A172 (cell line): Measurements from ENCODE around the gene C1QC. TPM values are rescaled to one million over a fixed set of nuclear protein-coding genes. Genes with fewer than 3 reads are reported as not detected.

Experiments
- DNase-seq: peaks from one replicate; pipeline ENCODE4 v3.0.0-alpha.2; 2015; ENCODE audit warnings: low spot score
- total RNA-seq: library from RNA; depleted of rRNA; stranded (reverse); fragments of >200 nt; shearing (Covaris generic); gene quantifications from 2 replicates; pipeline ENCODE4 v1.2.3, GENCODE V29; 2014; rRNA removed

Gene C1QC
- not detected in 2 replicates for total RNA-seq

DNA sequence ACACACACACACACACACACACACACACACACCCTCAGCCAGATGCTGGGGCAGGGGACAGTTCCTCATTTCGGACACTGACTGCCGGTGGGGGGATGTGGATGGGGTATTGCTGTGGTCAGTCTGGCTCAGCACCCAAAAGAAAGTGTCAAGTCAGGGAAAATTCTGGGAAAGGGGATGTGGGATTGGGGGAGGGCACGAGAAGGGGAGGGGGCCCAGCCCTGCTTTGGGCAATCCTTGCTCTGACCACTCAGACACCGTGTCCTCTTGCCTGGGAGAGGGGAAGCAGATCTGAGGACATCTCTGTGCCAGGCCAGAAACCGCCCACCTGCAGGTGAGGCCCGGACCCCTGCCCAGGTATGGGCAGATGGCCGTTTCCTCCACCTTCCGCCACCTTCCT lies at the start of gene C1QC:
Gene C1QC (plus strand): TSS at position 253 of the 400 bp plus-strand sequence. CDS start 391 bp downstream, outside the sequence.
- no peak for DNase-seq

DNA sequence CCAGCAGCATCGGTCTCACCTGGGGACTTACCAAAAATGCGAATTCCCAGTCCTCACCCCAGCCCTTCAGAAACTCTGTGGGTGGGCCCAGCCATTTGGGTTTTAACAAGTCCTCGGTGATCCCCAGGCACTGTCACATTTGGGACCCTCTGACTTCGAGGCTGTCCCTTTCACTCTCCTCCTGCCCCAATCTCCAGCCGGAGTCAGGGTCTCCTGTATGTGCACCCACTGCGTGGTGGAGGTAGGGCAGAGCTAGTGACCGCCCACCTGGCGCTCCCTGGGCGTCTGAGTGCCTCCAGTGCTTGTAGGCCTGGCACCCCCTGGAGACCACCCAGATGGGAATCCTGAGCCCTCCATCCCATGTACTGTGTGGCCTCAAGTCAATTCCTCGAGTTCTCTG lies 49.0 kb upstream of the C1QC start:
- no peak for DNase-seq

DNA sequence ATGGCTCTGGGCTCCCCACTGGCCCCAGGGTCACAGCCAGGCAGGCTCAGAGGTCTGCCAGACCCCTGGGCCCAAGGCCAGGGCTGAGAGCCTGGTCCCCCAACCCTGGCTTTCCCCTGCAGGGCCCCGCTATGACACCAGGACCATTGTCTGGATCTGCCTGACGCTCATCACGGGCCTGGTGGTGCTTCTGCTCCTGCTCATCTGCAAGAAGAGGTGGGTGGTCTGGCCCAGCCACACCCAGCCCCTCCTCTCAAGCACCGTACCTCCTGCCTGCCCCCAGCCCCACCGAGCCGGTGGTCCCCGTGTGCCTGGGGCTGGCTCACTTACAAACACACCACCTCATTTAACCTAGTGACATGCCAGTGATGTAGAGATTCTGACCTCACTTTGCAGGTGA lies 48.3 kb upstream of the C1QC start:
- no peak for DNase-seq

DNA sequence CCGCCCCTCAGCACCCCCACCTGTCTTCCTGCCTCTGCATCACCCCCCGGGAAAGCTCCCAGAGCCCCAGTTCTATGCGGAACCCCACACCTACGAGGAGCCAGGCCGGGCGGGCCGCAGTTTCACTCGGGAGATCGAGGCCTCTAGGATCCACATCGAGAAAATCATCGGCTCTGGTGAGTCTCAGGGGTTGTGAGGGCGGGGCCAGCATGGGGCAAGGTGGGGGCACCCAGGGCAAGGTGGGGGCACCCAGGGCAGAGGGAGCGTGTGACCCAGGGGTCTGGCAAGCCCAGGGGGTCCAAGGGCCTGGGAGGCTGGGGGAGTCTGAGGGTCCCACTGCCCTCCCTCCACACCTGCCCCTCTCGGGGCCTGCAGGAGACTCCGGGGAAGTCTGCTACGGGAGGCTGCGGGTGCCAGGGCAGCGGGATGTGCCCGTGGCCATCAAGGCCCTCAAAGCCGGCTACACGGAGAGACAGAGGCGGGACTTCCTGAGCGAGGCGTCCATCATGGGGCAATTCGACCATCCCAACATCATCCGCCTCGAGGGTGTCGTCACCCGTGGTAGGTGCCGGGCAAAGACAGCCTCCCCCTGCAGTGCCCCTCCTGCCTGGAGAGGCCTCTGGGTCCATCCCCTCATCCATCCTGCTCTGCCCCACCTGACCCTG lies 46.0 kb upstream of the C1QC start:
- no peak for DNase-seq

DNA sequence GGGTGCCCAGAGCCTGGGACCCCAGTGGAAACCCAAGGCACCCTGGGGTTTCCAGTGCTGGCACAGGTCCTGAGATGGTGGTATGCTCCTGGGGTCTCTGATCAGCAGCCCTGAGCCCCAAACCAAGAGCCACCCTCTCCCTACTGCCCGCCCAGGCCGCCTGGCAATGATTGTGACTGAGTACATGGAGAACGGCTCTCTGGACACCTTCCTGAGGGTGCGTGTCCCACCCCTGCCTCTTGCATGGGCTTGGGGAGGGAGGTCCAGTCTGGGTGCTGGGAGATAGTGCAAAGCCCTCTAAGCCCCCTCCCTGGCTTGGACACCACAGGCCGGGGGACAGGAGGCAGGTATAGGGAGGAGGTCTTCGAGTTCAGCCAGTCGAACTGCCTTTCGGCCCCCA lies 45.4 kb upstream of the C1QC start:
- no peak for DNase-seq

DNA sequence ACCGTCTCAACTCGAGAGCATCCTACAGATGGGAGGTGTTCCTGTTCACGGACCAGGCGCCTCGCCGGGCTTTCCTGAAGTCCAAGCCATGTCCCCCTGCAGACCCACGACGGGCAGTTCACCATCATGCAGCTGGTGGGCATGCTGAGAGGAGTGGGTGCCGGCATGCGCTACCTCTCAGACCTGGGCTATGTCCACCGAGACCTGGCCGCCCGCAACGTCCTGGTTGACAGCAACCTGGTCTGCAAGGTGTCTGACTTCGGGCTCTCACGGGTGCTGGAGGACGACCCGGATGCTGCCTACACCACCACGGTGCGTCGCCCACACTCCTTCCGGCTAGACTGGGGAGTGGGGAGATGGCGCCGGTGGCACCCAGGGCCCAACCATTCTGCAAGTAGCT lies 44.7 kb upstream of the C1QC start:
- DNase-seq, result no peak

DNA sequence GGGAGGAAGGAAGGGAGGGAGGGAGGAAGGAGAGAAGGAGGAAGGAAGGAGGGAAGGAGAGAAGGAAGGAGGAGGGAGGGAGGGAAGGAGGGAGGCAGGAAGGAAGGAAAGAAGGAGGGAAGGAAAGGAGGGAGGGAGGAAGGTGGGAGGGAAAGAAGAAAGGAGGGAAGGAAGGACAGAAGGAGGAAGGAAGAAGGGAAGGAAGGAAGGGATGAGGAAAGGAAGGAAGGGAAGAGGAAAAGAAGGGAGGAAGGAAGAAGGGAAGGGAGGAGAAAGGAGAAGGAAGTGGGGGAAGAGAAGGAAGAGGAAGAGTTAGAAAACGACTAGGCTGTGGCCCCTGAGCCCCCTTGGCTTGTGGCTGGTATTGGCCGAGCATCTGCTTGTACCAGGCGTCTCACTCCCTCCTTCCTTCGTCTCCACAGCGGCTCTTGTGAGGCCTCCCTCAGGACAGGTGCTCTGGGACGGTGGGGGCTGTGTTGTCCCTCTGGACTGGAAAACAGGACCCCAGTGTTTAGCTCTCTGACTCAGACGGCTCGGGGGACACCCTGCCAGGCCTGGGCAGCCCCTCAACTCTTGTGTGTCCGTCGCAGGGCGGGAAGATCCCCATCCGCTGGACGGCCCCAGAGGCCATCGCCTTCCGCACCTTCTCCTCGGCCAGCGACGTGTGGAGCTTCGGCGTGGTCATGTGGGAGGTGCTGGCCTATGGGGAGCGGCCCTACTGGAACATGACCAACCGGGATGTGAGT lies 43.2 kb upstream of the C1QC start:
- DNase-seq, result no peak

DNA sequence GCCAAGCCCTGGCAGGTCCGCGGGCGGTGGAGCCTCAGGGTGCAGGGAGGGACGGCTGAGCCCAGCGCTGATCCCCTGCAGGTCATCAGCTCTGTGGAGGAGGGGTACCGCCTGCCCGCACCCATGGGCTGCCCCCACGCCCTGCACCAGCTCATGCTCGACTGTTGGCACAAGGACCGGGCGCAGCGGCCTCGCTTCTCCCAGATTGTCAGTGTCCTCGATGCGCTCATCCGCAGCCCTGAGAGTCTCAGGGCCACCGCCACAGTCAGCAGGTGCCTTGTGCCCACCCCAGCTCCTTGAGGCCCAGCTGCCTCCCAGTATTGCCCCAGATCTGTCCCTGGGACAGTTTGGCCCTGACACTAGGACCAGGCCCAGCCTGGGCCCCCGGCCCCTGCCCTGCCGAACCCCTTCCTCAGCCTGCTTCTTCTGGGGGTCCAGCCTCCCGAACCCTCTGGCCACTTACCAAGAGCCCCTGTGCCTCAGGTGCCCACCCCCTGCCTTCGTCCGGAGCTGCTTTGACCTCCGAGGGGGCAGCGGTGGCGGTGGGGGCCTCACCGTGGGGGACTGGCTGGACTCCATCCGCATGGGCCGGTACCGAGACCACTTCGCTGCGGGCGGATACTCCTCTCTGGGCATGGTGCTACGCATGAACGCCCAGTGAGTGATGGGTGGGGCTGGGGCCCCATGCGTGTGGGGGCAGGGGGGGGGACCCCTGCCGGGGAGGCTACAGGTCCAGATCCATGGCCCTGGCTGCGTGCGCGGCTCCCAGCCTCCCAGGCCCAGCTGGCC lies 42.4 kb upstream of the C1QC start:
- no peak for DNase-seq

DNA sequence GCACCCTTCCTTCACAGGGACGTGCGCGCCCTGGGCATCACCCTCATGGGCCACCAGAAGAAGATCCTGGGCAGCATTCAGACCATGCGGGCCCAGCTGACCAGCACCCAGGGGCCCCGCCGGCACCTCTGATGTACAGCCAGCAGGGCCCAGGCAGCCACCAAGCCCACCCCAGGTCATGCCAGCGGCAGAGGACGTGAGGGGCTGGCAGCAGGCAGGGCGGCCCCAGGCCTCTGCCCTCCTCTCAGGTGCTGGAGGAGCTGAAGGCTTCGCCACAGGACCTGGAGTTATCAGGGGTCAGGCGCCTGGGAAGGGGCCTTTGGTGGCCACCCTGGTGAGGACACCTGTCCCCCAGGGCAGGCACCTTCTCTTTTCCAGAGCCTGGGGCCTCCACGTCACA lies 41.8 kb upstream of the C1QC start:
- DNase-seq, result no peak

DNA sequence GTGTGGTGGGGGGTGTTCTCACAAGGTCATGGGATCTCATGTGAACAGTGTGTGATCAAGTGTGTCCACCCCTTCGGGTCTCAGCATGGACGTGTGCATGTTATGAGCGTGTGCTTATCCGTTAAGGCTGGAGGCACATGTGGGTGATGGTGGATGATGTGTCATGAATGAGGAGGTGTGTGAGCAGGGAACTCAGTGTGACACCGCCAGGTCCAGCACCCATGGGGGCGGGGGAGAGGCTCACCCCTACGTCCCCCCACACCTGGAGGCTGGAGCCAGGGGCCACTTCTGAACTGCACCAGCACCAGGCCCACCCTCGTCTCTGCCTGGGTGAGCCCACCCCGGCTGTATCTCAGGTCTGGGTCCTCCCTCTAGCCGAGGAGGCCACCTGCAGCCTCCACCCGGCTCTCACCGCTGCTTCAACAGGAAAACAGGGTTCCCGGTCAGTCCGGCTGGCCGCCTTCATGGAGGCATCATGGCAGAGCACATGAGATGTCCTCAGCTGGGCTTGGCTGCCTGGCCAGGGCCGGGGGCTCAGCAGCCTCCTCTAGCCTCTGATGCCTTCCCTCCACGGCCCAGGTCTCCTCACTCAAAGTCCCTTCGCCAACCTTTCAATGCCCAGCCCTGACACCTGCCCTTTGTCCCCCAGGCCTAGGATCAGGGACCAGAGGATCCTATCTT lies 41.2 kb upstream of the C1QC start:
- DNase-seq, result no peak

DNA sequence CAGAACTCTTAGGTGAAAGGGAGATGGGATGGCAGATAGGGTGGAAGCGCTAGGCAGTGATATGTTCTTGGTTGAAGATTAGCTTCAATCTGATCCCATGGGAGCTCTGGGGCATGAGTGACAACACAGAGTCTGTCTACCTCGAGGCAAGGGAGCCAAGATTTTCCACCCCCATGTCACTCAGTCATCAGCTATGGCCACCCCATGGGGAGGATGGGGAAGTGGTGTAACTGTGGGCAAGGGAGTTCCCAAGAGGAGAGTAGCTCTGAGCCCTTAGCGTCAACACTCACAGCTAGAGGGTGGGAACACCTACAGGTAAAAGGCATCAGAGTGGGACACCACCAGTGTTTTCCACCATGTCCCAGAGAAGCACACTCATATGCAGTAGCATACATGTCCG lies 37.3 kb upstream of the C1QC start:
- no peak for DNase-seq

DNA sequence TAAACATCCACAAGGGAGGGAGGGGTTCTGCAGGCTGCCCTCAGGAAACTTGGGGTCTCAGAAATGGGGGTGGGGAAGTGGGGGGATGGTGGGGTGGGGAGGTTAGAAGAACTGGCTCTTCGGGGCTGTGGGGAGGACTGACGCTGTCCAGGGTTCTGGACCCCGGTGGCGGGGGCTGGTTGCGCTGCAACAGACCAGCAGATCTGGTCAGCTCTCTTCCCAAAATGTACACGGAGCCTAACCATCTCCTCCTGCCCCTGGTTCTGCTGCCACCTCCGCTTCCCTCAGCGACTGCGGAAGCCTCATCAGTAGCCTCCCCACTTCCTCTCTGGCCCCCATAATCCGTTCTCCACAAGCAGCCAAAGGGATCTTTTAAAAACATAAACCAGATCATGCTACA lies 36.3 kb upstream of the C1QC start:
- no peak for DNase-seq

DNA sequence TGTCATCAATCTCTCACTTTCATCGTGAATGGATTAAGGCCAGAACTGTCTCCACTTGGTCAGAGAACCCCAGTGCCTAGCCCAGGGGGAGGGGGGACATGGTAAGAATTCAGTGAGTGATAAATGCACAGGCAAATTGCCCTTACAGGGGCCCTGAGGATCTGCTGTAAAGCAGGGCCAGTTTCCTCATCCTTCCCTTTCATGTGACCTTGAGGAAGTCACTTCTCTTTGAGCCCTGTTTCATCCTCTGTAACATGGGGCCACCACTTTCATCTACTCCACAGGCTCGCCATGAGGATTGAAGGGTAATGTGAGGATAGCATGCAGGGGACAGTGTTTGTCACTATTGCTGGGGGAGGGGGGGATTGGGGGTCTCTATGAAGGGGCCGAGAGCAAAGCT lies 35.1 kb upstream of the C1QC start:
- DNase-seq, result no peak

DNA sequence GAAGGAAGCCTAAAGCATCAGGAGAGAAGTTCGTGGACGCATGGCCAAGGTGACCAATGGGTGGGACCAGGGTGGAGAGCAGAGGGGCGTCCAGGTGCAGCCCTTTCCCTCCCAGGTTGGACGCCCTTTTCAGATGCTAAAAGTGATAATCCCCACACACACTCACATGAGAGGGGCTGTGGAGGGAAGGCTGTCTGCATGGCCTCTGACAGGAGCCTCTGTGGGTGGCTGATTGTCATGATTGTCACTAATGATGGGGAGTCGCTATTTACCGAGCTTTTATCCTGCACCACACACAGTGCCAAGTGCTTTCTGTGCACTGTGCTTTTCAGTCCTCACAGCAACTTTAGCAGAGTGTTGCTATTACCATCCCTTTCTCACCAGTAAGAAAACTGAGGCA lies 34.1 kb upstream of the C1QC start:
- no peak for DNase-seq

DNA sequence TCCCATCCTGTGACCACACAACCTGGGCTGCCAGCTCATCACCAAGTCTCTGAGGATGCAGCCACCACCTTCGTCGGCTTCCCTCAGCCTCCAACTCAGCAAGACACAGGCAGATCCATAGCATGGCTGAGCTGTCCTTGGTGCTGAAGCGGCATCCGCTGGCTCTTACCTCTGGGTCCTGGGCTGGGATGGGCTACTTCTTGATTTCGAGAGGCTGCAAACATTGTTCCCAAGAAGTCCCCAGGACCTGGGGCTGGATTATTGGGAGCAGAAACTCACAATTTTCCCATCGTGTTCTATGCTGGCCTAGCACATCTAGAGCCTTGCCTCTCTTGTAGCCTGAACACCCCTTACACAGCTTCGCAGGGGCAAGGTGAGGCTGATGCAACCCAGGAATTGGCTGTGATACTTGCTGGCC lies 31.9 kb upstream of the C1QC start:
- DNase-seq, result peak; percentile 46

DNA sequence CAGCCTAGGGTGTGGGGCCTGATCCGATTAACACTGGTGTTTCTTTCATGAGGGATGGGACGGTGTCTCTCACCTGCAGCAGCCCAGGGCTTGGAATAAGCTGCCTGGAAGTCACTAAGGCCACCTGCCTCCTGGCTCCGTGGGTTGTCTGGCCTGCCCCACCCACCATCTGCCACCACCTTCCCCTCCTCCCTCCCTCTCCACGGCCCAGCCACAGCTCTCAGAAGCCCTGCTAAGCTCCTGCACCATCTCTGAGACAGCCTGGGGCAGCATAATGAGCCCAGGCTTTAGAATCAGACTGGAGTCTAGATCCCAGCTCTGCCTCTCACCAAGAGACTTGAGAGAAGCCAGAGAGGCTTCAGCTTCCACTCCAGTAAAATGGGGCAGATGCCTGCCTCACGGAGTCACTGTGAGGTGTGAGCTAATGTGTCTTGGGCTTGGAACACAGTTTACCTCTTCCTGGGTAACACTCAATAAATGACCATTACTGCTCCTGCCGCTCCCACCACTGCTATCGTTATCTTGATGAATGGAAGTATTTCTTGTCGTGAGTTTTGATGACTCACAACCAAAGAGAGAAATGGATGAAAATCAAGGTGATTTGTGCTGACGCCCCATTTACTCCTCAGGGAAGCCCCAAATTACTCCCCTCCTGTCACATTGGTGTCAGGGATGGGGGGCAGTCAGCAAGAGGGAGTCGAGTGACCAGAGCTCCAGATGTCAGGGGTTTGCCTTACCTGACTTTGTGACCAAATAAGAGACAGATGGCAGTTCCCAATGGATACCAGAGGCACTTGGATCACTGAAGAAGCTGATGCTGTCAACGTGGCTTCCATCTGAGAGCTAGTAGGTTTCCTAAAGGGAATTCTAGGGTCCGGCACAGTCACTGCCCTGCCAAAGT lies 30.5 kb upstream of the C1QC start:
- no peak for DNase-seq

DNA sequence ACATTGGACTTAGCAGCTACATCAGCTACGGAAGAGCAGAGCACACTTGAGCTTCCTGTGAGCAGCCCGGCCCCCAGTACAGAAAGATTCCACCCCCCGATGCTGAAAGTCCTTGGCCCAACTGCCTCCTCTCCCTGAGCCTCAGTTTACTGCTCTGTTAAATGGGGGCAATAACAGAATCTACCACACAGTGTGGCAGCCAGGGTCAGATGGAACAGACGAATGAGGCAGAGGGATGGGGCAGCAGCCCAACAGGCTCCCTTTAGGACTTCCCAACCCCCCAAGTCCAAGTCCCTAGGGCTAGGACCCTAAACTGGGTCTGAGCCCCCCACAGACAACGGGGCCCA lies 29.9 kb upstream of the C1QC start:
- no peak for DNase-seq

DNA sequence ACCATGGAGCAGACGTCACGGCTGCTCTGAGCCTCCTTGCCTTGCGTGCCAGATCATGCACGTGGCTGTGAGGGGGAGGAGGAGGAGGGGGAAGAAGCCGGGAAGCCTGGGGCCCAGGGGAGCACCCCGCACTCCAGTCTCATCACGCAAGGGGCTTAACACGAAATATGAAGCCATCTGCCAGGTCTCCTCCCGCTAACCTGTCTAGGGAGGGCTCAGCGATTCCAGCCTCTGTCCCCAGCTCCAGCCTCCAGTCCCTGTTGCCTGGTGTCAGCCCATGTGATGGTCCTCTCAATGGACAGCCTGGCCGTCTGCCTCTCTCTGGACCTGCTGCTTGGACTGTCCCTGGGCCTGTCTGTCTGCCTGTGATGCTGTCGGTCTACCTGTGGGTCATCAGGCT lies 29.5 kb upstream of the C1QC start:
- no peak for DNase-seq

DNA sequence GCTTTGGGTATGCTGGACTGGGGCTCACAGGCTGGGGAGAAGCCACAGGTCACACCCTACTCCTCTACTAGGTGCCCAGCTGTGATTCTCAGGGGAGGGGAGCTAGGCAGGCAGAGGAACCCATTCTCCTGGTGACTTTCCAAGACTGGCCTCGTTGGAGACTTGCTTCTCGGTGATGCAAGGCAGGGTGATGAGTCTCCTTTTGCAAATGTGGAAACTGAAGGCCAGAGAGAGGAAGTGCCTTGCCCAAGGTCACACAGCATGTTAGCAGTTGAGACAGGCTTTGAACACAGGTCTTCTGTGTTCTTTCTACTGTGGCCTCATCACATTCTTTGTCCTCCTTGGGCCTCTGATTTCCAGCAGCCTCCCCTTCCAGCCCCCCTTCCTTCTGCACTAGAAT lies 27.5 kb upstream of the C1QC start:
- no peak for DNase-seq

DNA sequence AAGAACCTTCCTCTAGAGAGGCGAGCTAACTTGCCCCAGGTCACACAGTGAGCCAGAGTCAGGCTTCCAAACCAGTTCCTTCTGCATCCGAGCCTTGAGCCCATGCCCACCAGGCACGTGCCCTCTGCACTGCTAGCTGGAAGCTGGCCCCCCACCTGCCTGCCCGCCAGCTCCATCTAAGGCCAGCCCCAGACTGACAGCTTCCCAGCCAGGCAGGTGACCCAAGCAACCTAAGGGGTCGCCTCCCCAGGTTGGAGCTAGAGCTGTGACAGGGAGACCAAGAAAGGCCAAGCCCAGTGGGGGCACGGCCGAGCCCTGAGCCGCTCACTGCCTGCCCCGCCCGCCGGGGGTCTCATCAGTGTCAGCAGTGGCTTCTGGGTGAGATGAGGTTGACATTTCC lies 26.9 kb upstream of the C1QC start:
- DNase-seq, result no peak

DNA sequence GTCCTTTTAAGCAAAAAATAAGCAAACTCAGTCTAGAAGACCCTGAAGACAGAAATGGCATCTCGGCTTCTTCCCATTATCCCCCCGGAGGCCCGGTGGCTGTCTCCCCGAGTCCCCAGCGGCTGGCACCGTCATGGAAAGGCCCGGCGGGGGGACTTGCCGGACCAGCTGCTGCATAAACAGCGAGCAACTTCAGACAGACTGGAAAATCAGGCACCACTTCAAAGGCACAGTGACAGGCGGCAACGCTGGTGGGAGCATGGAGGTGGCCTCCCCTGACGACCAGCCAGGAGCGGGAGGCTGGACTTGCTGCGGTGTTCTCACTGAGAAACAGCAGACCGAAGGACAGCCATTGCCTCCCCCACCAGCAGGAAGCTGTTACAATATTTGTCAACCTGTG lies 25.4 kb upstream of the C1QC start:
- no peak for DNase-seq
